Measurements from ENCODE around the gene SLC8B1. TPM values are rescaled to one million over a fixed set of nuclear protein-coding genes. Genes with fewer than 3 reads are reported as not detected.

The SLC8B1 gene
- polyA plus RNA-seq, 3 donors, result 21.6 to 46.0 (median 32.4) TPM

GRCh38 chr12:113289361-113289760 is 45.5 kb downstream of the SLC8B1 start:
- Histone ChIP-seq H3K27ac (ENCODE audit: low read depth in 1 of 2, low read length in 2 of 2) (no peak overlapping the region), H3K9ac (ENCODE audit: insufficient read depth, low read length, poor library complexity, severe bottlenecking) (no peak overlapping the region), H3K4me1 (ENCODE audit: control insufficient read depth in 1 of 2, insufficient read depth in 2 of 2, low read length in 2 of 2) (no peaks in the 10 kb centered on the region), H3K36me3 (replicated peaks in 1 of 2; ENCODE audit: control insufficient read depth in 1 of 2, insufficient read depth in 2 of 2, low read length in 2 of 2) (peaks cover 100% of the 10 kb centered on the region in 2 donors), H3K9me3 (replicated peaks in 1 of 2; ENCODE audit: control insufficient read depth in 1 of 2, insufficient read depth in 1 of 2, low read length in 2 of 2) (no peaks in the 10 kb centered on the region), H3K4me2 (replicated peaks; ENCODE audit: extremely low read depth, low read length, poor library complexity, severe bottlenecking) (no peak overlapping the region), H3K4me3 (replicated peaks in 1 of 3; ENCODE audit: low read depth in 2 of 3, low read length in 3 of 3) (no peak overlapping the region), H2AFZ (ENCODE audit: insufficient read depth, low read depth, low read length, poor library complexity, severe bottlenecking) (no peak overlapping the region), H3K27me3 (ENCODE audit: control insufficient read depth in 2 of 2, insufficient read depth in 2 of 2, low read length in 2 of 2) (no peaks in the 10 kb centered on the region), H4K20me1 (ENCODE audit: insufficient read depth, low read length) (peaks cover 4% of the 10 kb centered on the region), H3K79me2 (ENCODE audit: insufficient read depth, low read length) (no peaks in the 10 kb centered on the region)
- Mint-ChIP-seq H3K4me3 (no peak overlapping the region), H3K27me3 (ENCODE audit: low read depth in 3 of 3) (peaks cover 0 to 2% (median 0%) of the 10 kb centered on the region in 3 donors), H3K36me3 (peaks cover 85 to 99% of the 10 kb centered on the region in 2 donors), H3K27ac (peak overlapping the region in 2 of 7 donors; percentile 49 to 51), H3K4me1 (no peaks in the 10 kb centered on the region), H3K9me3 (no peaks in the 10 kb centered on the region)
- WGBS (ENCODE audit: insufficient coverage), result 92% methylated on average over 1 of the region's 2 CpGs
- DNase-seq, result no peak
- intact Hi-C loops (cut with micrococcal nuclease), result no loop called here
- no peak for TF ChIP-seq CTCF (IDR thresholded peaks at IDR 0.05)

- no peak overlapping the region for H3K4me3 Mint-ChIP-seq
- no peaks in the 10 kb centered on the region for H3K9me3 Mint-ChIP-seq
- peaks cover 87 to 99% of the 10 kb centered on the region in 2 donors for H3K36me3 Mint-ChIP-seq
- H3K4me1 Mint-ChIP-seq, result no peaks in the 10 kb centered on the region
- H3K4me2 ChIP-seq (replicated peaks; ENCODE audit: extremely low read depth, low read length, poor library complexity, severe bottlenecking), result no peak overlapping the region
- H3K9ac ChIP-seq (ENCODE audit: insufficient read depth, low read length, poor library complexity, severe bottlenecking), result no peak overlapping the region
- no peak for TF ChIP-seq CTCF (IDR thresholded peaks at IDR 0.05)
- intact Hi-C loops (cut with micrococcal nuclease), result no loop called here
- H3K27me3 Mint-ChIP-seq (ENCODE audit: low read depth in 3 of 3), result peaks cover 0 to 2% (median 0%) of the 10 kb centered on the region in 3 donors
- H3K36me3 ChIP-seq (replicated peaks in 1 of 2; ENCODE audit: control insufficient read depth in 1 of 2, insufficient read depth in 2 of 2, low read length in 2 of 2), result peaks cover 100% of the 10 kb centered on the region in 2 donors
- no peaks in the 10 kb centered on the region for H3K27me3 ChIP-seq (ENCODE audit: control insufficient read depth in 2 of 2, insufficient read depth in 2 of 2, low read length in 2 of 2)
- no peak for DNase-seq
- H3K4me1 ChIP-seq (ENCODE audit: control insufficient read depth in 1 of 2, insufficient read depth in 2 of 2, low read length in 2 of 2), result no peaks in the 10 kb centered on the region
- WGBS (ENCODE audit: insufficient coverage), result 93% methylated on average over 10 of the region's 19 CpGs
- H2AFZ ChIP-seq (ENCODE audit: insufficient read depth, low read depth, low read length, poor library complexity, severe bottlenecking), result no peak overlapping the region
- no peaks in the 10 kb centered on the region for H3K79me2 ChIP-seq (ENCODE audit: insufficient read depth, low read length)
- H3K27ac ChIP-seq (ENCODE audit: low read depth in 1 of 2, low read length in 2 of 2), result no peak overlapping the region
- no peak overlapping the region for H3K4me3 ChIP-seq (replicated peaks in 1 of 3; ENCODE audit: low read depth in 2 of 3, low read length in 3 of 3)
- no peaks in the 10 kb centered on the region for H4K20me1 ChIP-seq (ENCODE audit: insufficient read depth, low read length)
- H3K27ac Mint-ChIP-seq, result no peak overlapping the region
- H3K9me3 ChIP-seq (replicated peaks in 1 of 2; ENCODE audit: control insufficient read depth in 1 of 2, insufficient read depth in 1 of 2, low read length in 2 of 2), result no peaks in the 10 kb centered on the region
Measured at GRCh38 chr12:113287899-113288282, 47.0 kb downstream of the SLC8B1 start.
